ENCODE data around the gene PARP4.

DNA sequence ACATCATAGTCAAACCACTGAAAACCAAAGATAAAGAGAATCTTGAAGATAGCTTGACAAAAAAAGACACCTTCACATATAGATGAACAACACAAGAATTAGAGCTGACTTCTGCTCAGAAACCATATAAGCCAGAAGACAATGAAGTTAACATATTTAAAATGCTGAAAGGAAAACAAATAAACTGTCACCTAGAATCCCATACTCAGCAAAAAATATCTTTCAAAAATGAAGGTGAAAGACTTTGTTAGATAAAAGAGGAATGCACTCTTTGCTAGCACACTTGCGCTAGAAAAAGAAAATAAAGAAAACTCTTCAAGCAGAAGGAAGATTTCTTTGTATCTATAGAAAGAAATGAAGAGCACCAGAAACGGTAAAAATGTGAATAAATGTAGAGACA is 49.5 kb downstream of the PARP4 start:
- TF ChIP-seq, protein P1, sequence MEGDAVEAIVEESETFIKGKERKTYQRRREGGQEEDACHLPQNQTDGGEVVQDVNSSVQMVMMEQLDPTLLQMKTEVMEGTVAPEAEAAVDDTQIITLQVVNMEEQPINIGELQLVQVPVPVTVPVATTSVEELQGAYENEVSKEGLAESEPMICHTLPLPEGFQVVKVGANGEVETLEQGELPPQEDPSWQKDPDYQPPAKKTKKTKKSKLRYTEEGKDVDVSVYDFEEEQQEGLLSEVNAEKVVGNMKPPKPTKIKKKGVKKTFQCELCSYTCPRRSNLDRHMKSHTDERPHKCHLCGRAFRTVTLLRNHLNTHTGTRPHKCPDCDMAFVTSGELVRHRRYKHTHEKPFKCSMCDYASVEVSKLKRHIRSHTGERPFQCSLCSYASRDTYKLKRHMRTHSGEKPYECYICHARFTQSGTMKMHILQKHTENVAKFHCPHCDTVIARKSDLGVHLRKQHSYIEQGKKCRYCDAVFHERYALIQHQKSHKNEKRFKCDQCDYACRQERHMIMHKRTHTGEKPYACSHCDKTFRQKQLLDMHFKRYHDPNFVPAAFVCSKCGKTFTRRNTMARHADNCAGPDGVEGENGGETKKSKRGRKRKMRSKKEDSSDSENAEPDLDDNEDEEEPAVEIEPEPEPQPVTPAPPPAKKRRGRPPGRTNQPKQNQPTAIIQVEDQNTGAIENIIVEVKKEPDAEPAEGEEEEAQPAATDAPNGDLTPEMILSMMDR (IDR thresholded peaks at IDR 0.05; ENCODE audit: low read depth, low read length), result no peak
- TF ChIP-seq POLR2A (IDR thresholded peaks at IDR 0.05; ENCODE audit: extremely low read depth, insufficient read length), result no peak
- TF ChIP-seq, protein P2, sequence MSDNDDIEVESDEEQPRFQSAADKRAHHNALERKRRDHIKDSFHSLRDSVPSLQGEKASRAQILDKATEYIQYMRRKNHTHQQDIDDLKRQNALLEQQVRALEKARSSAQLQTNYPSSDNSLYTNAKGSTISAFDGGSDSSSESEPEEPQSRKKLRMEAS (IDR thresholded peaks at IDR 0.05; ENCODE audit: low read depth, low read length), result no peak
